NCI-H1436 (cell line): Measurements from ENCODE around the gene RASAL1.

Source experiments
- DNase-seq: peaks from one replicate; lab custom pipeline; 2025; lab: John Stamatoyannopoulos, UW

RASAL1 gene

DNA sequence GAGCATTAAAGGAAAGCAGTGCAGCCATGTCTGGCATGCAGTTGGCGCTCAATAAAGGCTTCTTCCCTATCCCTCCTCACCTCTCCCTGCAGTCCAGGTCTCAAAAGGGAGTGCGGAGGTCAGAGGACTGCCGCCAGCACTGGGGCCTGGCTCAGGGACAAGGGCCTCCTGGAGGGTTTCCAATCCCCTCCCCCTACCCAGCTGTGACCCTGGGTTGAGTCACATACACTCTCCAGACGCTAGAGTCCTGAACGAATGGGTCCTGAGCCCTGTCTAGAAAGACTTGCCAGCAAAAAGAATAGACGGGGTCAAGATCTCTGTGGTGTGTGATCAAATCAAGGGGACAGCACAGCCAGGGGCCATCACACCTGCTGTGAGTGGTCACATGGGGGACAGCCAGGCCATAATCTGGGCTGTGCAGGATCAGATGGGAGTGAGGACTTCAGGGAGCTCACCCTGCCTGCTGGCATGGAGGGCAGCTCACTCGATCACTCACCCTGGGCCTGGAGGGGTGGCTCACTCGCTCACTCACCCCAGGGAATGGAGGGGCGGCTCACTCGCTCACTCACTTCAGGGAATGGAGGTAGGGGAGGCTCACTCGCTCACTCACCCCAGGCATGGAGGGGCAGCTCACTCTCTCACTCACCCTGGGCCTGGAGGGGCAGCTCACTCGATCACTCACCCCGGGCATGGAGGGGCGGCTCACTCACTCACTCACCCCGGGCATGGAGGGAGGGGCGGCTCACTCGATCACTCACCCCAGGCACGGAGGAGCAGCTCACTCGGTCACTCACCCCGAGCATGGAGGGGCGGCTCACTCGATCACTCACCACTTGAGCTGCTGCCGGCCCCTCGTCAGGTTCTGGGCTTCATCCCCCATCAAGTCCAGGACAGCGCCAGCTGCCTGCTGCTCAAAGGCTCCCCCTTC, 26.8 kb upstream of the RASAL1 start:
- no peak for DNase-seq

DNA sequence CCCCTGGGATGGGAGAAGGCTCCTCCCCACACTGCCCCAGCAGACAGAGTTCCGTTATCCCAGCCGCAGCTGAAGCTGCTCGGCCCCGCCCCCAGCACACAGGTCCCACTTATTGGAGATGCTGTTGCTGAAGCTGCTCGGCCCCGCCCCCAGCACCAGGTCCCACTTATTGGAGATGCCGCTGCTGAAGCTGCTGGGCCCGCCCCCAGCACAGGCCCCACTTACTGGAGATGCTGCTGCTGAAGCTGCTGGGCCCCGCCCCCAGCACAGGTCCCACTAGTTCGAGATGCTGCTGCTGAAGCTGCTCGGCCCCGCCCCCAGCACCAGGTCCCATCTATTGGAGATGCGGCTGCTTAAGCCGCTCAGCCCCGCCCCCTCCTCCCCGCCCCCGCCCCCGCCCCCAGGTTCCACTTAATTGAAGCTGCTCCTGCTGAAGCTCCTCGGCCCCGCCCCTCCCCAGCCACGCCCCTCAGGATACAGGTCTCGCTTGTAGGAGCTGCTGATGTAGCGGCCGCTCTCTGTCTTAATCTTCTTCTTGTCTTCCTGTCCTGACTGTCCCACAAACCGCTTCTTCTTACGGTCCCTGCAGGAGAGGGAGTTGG, 26.0 kb upstream of the RASAL1 start:
- DNase-seq, result peak; percentile 47

DNA sequence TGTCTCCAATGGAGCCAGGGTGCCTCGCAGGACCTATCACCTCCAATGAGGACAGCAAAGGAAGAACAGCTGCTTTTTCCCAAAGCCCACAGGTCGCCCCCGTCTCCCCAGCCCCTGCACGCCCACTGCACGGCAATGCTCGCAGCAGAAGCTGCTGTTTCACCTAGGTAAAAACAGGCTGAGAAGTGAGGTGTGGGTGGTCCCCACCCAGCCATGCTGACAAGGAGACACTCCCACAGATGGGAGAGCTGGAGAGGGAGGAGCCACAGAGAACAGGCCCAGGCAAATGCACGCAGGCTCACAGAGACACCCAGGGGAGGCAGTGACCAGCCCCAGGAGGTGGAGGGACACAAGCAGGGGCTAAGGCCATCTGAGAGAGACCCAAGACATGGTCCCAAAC, 24.4 kb upstream of the RASAL1 start:
- DNase-seq, result no peak

DNA sequence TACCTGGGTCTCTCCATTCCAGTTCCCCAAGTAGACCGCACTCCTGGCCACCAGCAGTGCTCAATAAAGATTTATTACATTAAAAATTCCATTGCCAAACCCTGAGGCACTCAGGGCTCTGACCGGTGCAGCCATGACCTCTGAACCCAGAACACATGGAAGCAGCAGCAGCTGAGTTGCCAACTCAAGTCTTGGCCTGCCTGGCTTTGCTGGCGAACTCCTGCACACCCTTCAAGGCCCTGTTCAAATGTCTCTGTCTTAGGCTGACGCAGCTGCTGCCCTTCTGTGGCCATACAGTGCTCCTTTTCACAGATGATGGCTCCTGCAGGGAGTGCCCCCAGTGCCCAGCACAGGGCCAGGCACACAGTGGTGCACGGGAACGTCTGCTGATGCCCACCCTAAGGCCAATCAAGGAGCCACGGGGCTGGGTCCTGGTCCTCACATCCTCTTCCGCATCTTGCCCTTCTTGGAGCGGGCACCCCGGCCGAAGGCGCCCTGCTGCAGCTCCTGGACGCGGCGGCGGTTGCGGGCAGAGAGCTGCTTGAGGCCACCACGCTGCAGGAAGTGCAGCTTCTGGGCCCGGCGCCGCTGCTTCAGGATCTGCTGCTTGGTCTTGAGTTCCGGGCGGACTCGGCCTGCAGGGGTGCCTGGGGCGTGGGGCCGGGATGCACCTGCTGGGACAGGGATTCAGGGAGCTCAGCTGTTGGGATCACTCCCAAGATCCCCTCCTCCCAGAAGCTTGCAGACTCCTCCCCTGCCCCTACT, 23.1 kb upstream of the RASAL1 start:
- no peak for DNase-seq

DNA sequence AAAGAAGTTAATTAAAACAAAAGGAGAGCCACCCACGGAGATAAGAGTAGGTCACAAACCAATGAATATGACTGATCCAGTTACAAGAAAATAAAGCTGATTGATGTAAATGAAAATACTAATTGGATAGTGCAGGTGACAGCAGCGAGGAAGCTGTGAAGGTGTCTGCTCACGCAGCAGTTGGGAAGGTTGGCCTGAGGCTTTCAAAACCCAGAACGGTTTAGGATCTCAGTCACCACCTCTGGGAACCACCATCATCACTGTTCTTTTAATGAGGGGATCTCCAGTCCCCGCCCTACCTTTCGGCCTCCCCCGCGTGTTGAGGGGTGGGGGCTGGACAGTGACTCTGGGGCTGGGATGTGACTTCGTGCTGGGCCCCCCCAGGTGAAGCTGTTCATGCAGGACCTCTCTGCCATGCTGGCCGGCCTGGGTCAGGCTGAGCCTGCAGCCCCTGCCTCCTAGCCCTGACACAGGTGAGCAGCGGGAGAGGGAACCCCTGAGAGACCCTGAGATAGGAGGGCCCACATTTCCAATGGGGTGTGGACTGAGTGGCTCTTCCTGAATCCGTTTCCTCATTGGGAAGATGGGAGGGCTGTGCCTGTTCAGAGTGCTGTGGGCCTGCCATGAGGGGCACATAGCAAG, 21.8 kb upstream of the RASAL1 start:
- DNase-seq, result no peak

DNA sequence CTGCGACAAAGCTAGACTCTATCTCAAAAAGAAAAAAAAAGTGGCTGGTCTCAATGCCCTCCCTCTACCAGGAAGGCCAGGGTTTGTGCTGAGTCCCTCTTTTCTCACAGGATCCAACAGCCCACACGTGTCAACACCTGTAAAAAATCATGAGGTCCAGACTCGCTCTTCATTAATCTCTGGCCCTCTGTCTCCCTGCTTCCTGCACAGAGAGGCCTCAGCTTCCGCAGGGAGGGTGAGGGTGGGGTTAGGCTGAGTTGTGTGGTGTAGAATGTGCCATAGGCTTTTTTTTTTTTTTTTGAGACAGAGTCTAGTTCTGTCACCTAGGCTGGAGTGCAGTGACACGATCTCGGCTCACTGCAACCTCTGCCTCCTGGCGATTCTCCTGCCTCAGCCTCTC, 20.1 kb upstream of the RASAL1 start:
- no peak for DNase-seq

DNA sequence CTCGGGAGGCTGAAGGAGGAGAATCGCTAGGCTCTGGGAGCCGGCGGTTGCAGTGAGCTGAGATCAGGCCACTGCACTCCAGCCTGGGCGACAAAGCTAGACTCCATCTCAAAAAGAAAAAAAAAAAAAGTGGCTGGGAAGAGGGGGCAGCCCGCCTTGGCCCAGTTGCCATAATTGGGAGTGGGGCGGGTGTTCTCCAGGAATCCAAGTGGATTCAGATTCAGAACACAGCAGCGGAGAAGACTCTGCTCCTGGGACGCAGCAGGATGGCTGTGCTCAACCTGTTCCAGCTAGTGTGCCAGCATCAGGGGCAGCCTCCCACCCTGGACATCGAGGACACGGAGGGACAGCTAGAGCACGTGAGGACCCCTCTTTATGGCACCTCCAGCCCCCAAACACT, 19.5 kb upstream of the RASAL1 start:
- DNase-seq, result no peak

- DNase-seq, result no peak
These were observed 18.9 kb upstream of the RASAL1 start for GRCh38 chr12:113154351-113154973.

- DNase-seq, result peak; percentile 54
These were observed 17.6 kb upstream of the RASAL1 start for GRCh38 chr12:113152835-113153814.

- no peak for DNase-seq
These were observed 16.8 kb upstream of the RASAL1 start for GRCh38 chr12:113152196-113152834.

- DNase-seq, result no peak
These were observed 16.1 kb upstream of the RASAL1 start for GRCh38 chr12:113151655-113152054.

DNA sequence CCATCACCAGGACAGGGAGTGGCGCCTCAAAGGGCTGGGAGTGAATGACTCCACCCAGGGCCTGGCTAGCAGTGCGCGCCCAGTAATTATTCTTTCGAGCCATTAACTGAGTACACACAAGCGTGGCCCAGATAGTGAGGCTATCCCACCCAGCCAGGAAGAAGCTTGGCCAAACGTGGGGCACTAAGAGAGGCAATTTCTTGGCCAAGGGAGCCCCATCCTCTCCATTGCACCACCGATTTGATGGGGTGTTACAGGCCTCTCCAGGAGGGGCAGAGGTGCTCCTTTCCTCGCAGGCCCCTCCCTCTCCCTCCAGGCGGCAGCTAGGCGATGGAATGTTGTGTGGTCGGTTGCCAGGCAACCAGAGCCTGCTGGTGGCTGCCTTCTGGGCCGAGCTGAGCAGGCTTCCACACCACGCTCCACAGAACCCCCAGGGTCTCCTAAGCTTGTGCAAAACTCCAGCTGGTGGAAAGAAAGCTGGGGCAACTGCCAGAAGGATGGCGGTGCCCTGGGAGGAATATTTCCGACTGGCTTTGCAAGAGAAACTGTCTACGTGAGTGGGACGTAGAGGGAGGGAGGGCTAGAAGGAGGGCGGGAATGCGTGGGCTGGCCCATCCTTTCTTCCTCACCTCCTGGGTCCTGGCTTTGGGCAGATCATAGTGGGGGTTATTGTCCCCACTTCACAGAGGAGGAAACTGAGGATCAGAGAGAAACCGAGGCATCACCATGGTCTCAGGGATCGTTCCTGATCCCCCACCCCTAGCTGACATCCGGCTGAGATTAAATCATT, 14.0 kb upstream of the RASAL1 start, which contains the start of gene CFAP73:
TSS of gene CFAP73 (plus strand) at position 364 of the 790 bp plus-strand sequence. CDS start at position 498, 134 bp downstream.
- peak; percentile 58 for DNase-seq

DNA sequence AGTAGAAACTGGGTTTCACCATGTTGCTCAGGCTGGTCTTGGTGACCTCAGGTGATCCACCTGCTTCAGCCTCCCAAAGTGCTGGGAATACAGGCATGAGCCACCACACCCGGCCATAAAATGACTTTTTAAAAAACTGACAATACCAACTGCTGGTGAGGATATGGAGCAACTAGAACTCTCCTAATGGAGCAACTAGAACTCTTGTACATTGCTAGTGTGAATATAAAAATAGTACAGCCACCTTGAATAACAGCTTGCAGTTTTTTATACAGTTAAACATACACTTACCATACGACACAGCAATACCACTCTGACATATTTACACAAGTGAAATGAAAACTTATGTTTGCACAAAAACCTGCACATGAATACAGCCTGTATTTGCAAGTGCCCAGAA, 11.4 kb upstream of the RASAL1 start:
- no peak for DNase-seq

DNA sequence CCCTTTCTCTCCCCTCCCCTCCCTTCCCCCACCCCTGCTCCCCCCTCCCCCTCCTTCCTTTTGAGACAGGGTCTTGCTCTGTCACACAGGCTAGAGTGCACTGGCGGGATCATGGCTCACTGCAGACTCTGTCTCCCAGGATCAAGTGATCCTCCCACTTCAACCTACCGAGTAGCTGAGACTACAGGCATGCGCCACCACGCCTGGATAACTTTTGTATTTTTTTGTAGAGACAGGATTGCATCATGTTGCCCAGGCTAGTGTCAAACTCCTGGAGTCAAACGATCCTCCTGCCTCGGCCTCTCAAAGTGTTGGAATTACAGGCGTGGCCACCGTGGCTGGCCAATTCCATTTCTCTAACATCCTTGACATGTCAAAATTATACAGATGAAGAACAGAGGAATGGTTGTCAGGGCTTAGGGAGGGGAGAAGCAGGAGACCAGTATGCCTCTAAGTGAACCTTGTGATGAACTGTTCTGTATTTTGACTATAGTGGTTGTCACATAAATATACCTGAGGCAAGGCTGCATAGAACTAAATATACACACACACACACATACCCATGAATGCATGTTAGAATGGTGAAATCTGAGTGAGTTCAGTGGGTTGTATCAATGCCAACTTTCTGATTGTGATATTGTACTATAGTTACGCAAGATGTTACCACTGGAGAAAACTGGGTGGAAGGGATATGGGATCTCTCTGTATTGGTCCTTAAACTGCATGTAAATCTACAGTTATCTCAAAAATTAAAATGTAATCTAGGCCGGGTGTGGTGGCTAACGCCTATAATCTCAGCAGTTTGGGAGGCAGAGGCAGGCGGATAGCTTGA, 10.4 kb upstream of the RASAL1 start:
- DNase-seq, result no peak

- no peak for DNase-seq
These were observed 9.2 kb upstream of the RASAL1 start for GRCh38 chr12:113144806-113145205.

DNA sequence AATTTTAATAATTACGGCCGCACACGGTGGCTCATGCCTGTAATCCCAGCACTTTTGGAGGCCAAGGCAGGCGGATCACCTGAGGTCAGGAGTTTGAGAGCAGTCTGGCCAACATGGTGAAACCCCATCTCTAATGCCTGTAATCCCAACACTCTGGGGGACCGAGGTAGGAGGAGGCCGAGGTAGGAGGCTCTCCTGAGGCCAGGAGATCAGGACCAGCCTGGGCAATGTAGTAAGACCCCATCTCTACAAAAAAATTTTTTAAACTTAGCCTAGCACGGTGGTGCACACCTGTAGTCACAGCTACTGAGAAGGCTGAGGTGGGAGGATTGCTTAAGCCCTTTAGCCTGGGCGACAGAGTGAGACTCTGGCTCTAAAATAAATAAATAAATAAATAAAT, 8.4 kb upstream of the RASAL1 start:
- DNase-seq, result no peak

GRCh38 chr12:113142886-113143332, 7.3 kb upstream of the RASAL1 start:
- no peak for DNase-seq
